PC-3 (cell line): ENCODE results near the gene KIAA0586. TPM values are rescaled to one million over a fixed set of nuclear protein-coding genes. Genes with fewer than 3 reads are reported as not detected.

ENCODE experiments used
- ATAC-seq: fragments of 200-7000 bp; cut with Tn5 transposase; 2 replicates; pipeline ENCODE4 v1.9.1; 2020; ENCODE audit warnings: mild to moderate bottlenecking, moderate library complexity
- BruUV-seq: library from RNA; stranded (reverse); fragments of 400-500 nt; replicated peaks from 2 replicates; lab custom pipeline; 2021; lab: Mats Ljungman, UMichigan
- CTCF ChIA-PET: fragments of 300-600 bp; sonication (Branson Sonifier 250); formaldehyde crosslinking; loops from one replicate; lab custom pipeline; 2022; ENCODE audit warnings: antibody characterized with exemption; lab: Charles Lee
- POLR2A ChIA-PET: fragments of 300-600 bp; sonication (Branson Sonifier 250); formaldehyde crosslinking; loops from one replicate; lab custom pipeline; 2022; ENCODE audit warnings: antibody characterized with exemption; ENCODE audit not compliant: unreplicated experiment; lab: Charles Lee
- DNase-seq: peaks from one replicate; pipeline ENCODE4 v3.0.0-alpha.2; 2015
- H2AFZ ChIP-seq: fragments of 300-600 bp; sonication (generic); 2 replicates; pipeline ENCODE4 v1.6.0; 2016; ENCODE audit warnings: antibody characterized with exemption, low read length
- H3F3A ChIP-seq: fragments of 300-600 bp; sonication (generic); one replicate; pipeline ENCODE4 v1.6.0; 2017; ENCODE audit warnings: antibody characterized with exemption, low read length, control low read depth, mild to moderate bottlenecking; ENCODE audit not compliant: unreplicated experiment
- H3K27ac ChIP-seq: fragments of 300-600 bp; sonication (generic); 2 replicates; pipeline ENCODE4 v1.5.1; 2016; ENCODE audit warnings: mild to moderate bottlenecking, low read length
- H3K27me3 ChIP-seq: fragments of 300-600 bp; sonication (generic); 2 replicates; pipeline ENCODE4 v1.6.1; 2016; ENCODE audit warnings: low read length, mixed read lengths
- H3K36me3 ChIP-seq: fragments of 300-600 bp; sonication (generic); 2 replicates; pipeline ENCODE4 v1.6.1; 2016; ENCODE audit warnings: low read depth, mixed run types, low read length, mixed read lengths
- H3K4me1 ChIP-seq: fragments of 300-600 bp; sonication (generic); 2 replicates; pipeline ENCODE4 v1.5.1; 2016; ENCODE audit warnings: low read length; ENCODE audit not compliant: insufficient read depth
- H3K4me2 ChIP-seq: fragments of 300-600 bp; sonication (generic); 2 replicates; pipeline ENCODE4 v1.6.0; 2016; ENCODE audit warnings: low read length
- H3K4me3 ChIP-seq: fragments of 300-600 bp; sonication (generic); 2 replicates; pipeline ENCODE4 v1.5.1; 2016; ENCODE audit warnings: mild to moderate bottlenecking, low read length, mixed read lengths
- H3K79me2 ChIP-seq: fragments of 300-600 bp; sonication (generic); 2 replicates; pipeline ENCODE4 v1.6.1; 2017; ENCODE audit warnings: low read length, mixed read lengths
- H3K9ac ChIP-seq: fragments of 300-600 bp; sonication (generic); 2 replicates; pipeline ENCODE4 v1.6.0; 2016; ENCODE audit warnings: mild to moderate bottlenecking, low read length
- H3K9me2 ChIP-seq: fragments of 300-600 bp; sonication (generic); replicated peaks from 2 replicates; pipeline ENCODE4 v1.6.1; 2016; ENCODE audit warnings: mixed run types, low read length, mixed read lengths
- H3K9me3 ChIP-seq: fragments of 300-600 bp; sonication (generic); 2 replicates; pipeline ENCODE4 v1.6.1; 2016; ENCODE audit warnings: low read length, mixed read lengths
- H4K20me1 ChIP-seq: fragments of 300-600 bp; sonication (generic); 2 replicates; pipeline ENCODE4 v1.6.1; 2016; ENCODE audit warnings: low read length, mixed read lengths
- CTCF ChIP-seq: fragments of 300-600 bp; sonication (generic); conservative IDR thresholded peaks from 2 replicates; pipeline ENCODE4 v1.5.1; 2017; ENCODE audit warnings: antibody characterized with exemption, low read depth, mild to moderate bottlenecking, low read length
- EZH2 ChIP-seq: fragments of 300-600 bp; sonication (generic); IDR thresholded peaks from one replicate; pipeline ENCODE4 v1.6.1; 2017; ENCODE audit warnings: antibody characterized with exemption, mild to moderate bottlenecking, low read length; ENCODE audit not compliant: unreplicated experiment
- EZH2phosphoT487 ChIP-seq: fragments of 300-600 bp; sonication (generic); IDR thresholded peaks from 2 replicates; pipeline ENCODE4 v1.6.1; 2018; ENCODE audit warnings: mild to moderate bottlenecking, antibody characterized with exemption, low read length, borderline replicate concordance
- intact Hi-C: fragments of 100-400 bp; cut with micrococcal nuclease; formaldehyde crosslinking; loops from 2 replicates; pipeline ENCODE4 v1.9.0; 2023
- total RNA-seq: library from RNA; depleted of rRNA; stranded (reverse); fragments of >200 nt; gene quantifications from 2 replicates; pipeline ENCODE4 v1.2.3, GENCODE V29; 2014

KIAA0586 gene
- total RNA-seq, 1 experiment from 2014 or later: 50.3 TPM

GRCh38 chr14:58444627-58445026 is 17.1 kb downstream of the KIAA0586 start:
- no peak for TF ChIP-seq EZH2
- TF ChIP-seq EZH2phosphoT487: no peak
- TF ChIP-seq CTCF: no peak
- Histone ChIP-seq H3F3A (no peaks in the 10 kb centered on the region), H3K36me3 (peaks cover 48% of the 10 kb centered on the region), H3K4me3 (no peak overlapping the region), H3K9me2 (no peaks in the 10 kb centered on the region), H3K27me3 (no peaks in the 10 kb centered on the region), H3K9me3 (no peaks in the 10 kb centered on the region), H3K79me2 (no peaks in the 10 kb centered on the region), H3K4me1 (no peaks in the 10 kb centered on the region), H3K27ac (no peak overlapping the region), H3K4me2 (no peak overlapping the region), H4K20me1 (no peaks in the 10 kb centered on the region), H2AFZ (no peak overlapping the region), H3K9ac (no peak overlapping the region)
- ATAC-seq (no peak), DNase-seq (no peak)
- BruUV-seq: no TSS peak
- ChIA-PET POLR2A (no interaction called here), CTCF (no interaction called here)
- intact Hi-C loops: no loop called here

- Histone ChIP-seq H3K79me2 (no peaks in the 10 kb centered on the region), H3K27me3 (no peaks in the 10 kb centered on the region), H3K4me1 (peaks cover 22% of the 10 kb centered on the region), H3K9me3 (no peaks in the 10 kb centered on the region), H3K9ac (peak overlapping the region; percentile 44), H3K4me2 (peak overlapping the region; percentile 74), H3K36me3 (peaks cover 41% of the 10 kb centered on the region), H2AFZ (peak overlapping the region; percentile 56), H3F3A (peaks cover 16% of the 10 kb centered on the region), H3K9me2 (no peaks in the 10 kb centered on the region), H4K20me1 (no peaks in the 10 kb centered on the region), H3K4me3 (peak overlapping the region; percentile 42), H3K27ac (peak overlapping the region; percentile 83)
- no TSS peak for BruUV-seq
- TF ChIP-seq EZH2phosphoT487 (no peak), CTCF (no peak), EZH2 (no peak)
- CTCF ChIA-PET: interaction anchor here (0.6 to 1.5 kb wide), 3 partner anchors 10 to 45 kb away, joined by 3 to 4 read pairs (median 3); no protein-coding TSS in a partner anchor
- intact Hi-C loops: loop anchor here (1.0 to 2.0 kb wide), 2 partner anchors 10 to 29 kb away; partner anchors contain the start of genes KIAA0586 and TIMM9
- POLR2A ChIA-PET: interaction anchor here (0.7 kb wide), 1 partner anchor 28 kb away, joined by 6 read pairs; the partner anchor contains the start of genes KIAA0586 and TIMM9
- ATAC-seq (peak; percentile 97), DNase-seq (peak; percentile 100)
Measured at GRCh38 chr14:58455593-58456265, 28.2 kb downstream of the KIAA0586 start.

GRCh38 chr14:58460772-58461171 is 33.3 kb downstream of the KIAA0586 start:
- Histone ChIP-seq H3K36me3 (peaks cover 45% of the 10 kb centered on the region), H2AFZ (no peak overlapping the region), H3K9me3 (no peaks in the 10 kb centered on the region), H3F3A (peaks cover 5% of the 10 kb centered on the region), H3K4me3 (no peak overlapping the region), H3K4me1 (peaks cover 23% of the 10 kb centered on the region), H4K20me1 (no peaks in the 10 kb centered on the region), H3K79me2 (no peaks in the 10 kb centered on the region), H3K9me2 (no peaks in the 10 kb centered on the region), H3K9ac (no peak overlapping the region), H3K27ac (no peak overlapping the region), H3K27me3 (no peaks in the 10 kb centered on the region), H3K4me2 (no peak overlapping the region)
- TF ChIP-seq EZH2 (no peak), CTCF (no peak), EZH2phosphoT487 (no peak)
- ATAC-seq (no peak), DNase-seq (no peak)
- ChIA-PET CTCF (no interaction called here), POLR2A (no interaction called here)
- intact Hi-C loops: no loop called here
- BruUV-seq: no TSS peak
